Nephron progenitor cell (in vitro differentiated cells): ENCODE results near the gene FGFRL1.

Experiments used
- DNase-seq: peaks from one replicate; pipeline ENCODE4 v3.0.0; 2021
- H3K27ac Mint-ChIP-seq: 2 replicates; pipeline ENCODE4 v1.8.0; 2021; ENCODE audit warnings: mild to moderate bottlenecking, moderate library complexity, mixed read lengths
- H3K27me3 Mint-ChIP-seq: 2 replicates; pipeline ENCODE4 v1.8.0; 2021; ENCODE audit warnings: mild to moderate bottlenecking, low read depth, mixed read lengths; ENCODE audit not compliant: poor library complexity
- H3K36me3 Mint-ChIP-seq: 2 replicates; pipeline ENCODE4 v1.8.0; 2021; ENCODE audit warnings: low read depth, mixed read lengths
- H3K4me1 Mint-ChIP-seq: 2 replicates; pipeline ENCODE4 v1.8.0; 2021; ENCODE audit warnings: mixed read lengths
- H3K4me3 Mint-ChIP-seq: 2 replicates; pipeline ENCODE4 v1.8.0; 2021; ENCODE audit warnings: mild to moderate bottlenecking, moderate library complexity, mixed read lengths
- H3K9me3 Mint-ChIP-seq: 2 replicates; pipeline ENCODE4 v1.8.0; 2021; ENCODE audit warnings: mild to moderate bottlenecking, moderate library complexity, mixed read lengths
- TF ChIP-seq, protein P1 (sequence below): fragments of 200-600 bp; sonication (generic); IDR thresholded peaks from 2 replicates; pipeline ENCODE4 v1.5.0; 2021; ENCODE audit warnings: antibody characterized with exemption

The FGFRL1 gene

DNA sequence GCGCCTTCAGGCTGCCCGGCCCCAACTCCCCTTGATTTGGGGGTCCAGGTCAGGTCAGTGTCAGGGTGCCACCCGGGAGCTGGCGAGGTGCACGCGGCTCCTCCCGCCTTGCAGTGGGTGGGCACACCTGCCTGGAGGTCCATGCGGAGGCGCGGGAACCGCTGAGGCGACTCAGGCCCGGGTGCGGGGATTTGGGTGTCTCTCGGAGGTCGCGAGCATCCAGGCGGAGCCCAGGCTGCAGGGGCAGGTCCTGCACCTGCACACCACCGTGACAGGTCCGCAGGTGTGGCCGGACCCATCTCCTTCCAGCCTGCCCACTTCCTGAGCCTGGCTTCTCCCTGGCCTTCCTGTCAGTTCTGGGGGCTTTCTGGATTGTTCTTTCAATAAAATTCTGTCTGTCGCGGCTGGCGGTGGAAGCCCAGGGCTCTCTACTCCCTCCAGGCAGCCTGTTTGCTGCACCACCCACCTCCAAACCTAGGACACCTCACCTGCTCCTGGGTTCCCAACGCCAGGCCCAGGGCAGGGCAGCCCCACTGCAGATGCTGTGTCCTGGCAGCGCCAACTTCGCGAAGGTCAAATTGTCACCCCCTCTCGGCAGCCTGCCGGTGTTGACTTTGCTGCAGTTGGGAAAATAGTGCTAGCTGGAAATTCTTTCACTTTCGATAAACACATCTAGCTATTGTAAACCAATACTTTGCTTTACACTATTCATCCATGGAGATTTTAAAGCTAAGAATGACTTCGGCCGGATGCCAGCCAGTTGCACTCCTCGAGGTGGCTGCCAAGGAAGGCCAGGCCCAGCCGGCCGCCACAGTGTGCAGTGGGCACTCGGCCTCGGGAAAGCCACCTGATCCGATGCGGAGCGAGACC, 35.9 kb downstream of the FGFRL1 start:
- Mint-ChIP-seq H3K27me3 (peaks cover 76% of the 10 kb centered on the region), H3K27ac (no peak overlapping the region), H3K9me3 (peaks cover 11% of the 10 kb centered on the region), H3K4me3 (no peak overlapping the region), H3K36me3 (no peaks in the 10 kb centered on the region), H3K4me1 (peaks cover 39% of the 10 kb centered on the region)
- TF ChIP-seq, protein P1, sequence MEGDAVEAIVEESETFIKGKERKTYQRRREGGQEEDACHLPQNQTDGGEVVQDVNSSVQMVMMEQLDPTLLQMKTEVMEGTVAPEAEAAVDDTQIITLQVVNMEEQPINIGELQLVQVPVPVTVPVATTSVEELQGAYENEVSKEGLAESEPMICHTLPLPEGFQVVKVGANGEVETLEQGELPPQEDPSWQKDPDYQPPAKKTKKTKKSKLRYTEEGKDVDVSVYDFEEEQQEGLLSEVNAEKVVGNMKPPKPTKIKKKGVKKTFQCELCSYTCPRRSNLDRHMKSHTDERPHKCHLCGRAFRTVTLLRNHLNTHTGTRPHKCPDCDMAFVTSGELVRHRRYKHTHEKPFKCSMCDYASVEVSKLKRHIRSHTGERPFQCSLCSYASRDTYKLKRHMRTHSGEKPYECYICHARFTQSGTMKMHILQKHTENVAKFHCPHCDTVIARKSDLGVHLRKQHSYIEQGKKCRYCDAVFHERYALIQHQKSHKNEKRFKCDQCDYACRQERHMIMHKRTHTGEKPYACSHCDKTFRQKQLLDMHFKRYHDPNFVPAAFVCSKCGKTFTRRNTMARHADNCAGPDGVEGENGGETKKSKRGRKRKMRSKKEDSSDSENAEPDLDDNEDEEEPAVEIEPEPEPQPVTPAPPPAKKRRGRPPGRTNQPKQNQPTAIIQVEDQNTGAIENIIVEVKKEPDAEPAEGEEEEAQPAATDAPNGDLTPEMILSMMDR: no peak
- DNase-seq: no peak

DNA sequence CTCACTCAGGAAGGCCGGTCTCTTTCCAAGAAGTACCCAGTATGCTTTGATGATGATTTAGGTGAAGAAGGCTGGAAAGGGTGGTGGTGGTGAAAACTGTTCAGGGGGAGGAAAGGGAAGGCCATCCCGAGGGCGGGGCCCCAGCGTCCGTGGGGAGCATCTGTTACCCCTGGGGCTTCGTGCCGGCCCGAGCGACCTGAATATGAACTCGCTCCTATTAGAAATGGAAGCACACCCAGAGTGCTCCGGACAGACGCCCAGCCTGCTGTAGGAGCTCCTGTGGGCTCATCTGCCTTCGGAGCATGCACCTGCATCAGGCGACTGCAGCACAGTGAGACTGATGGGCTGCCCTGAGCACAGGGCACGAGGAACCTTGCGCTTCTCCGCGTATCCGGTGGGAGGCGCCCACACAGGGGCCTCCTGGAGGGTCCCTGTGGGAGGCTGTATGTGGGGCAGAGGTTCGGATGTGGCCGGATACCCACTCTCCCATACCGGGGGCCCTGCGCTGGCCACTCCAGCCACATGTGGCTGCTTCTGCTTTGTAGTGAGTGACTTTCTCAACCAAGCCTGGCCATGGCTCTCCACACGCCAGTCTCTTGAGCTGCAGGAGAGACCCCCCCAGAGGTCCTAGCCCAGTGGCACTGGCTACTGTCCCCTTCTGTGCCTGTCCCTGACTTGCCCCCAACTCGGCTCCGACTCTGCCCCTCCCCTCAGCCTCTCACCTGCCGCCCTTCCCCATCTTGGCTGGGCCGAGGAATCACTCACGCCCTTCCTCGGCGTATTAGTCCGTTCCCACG, 36.7 kb downstream of the FGFRL1 start:
- peaks cover 11% of the 10 kb centered on the region for H3K9me3 Mint-ChIP-seq
- H3K4me3 Mint-ChIP-seq: no peak overlapping the region
- no peaks in the 10 kb centered on the region for H3K36me3 Mint-ChIP-seq
- peaks cover 34% of the 10 kb centered on the region for H3K4me1 Mint-ChIP-seq
- DNase-seq: no peak
- TF ChIP-seq, protein P1: no peak
- no peak overlapping the region for H3K27ac Mint-ChIP-seq
- peaks cover 84% of the 10 kb centered on the region for H3K27me3 Mint-ChIP-seq

DNA sequence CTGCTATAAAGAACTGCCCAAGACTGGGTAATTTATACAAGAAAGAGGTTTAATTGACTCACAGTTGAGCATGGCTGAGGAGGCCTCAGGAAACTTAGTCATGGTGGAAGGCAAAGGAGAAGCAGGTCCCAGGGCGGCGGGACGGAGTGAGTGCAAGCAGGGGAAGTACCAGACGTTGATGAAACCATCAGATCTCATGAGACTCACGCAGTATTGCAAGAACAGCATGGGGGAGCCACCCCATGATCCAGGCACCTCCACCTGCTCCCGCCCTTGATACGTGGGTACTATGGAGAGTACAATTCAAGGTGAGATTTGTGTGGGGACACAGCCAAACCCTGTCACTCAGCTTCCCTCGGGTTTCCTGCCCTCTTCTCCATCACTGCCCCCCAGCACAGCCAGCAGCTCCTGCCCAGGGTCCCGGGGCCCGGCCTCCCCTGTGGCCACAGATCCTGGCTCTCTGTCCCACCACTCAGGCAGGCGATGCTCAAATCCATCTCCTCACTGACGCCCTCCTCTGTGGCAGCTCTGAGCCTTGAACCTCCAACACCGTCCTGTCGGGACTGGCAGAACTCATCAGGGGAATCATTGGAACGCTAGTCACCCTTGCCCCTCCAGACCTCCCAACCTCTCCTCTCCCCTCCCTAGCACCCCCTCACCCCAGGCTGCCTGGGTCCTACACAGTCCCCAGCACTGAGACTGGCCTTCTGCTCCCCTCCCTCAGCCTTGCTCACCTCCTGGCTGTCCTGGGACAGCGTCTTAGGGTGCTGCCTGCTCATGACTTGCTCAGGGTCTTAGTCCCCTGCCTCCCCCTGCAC, 37.6 kb downstream of the FGFRL1 start:
- Mint-ChIP-seq H3K4me1 (peaks cover 26% of the 10 kb centered on the region), H3K36me3 (no peaks in the 10 kb centered on the region), H3K9me3 (peaks cover 11% of the 10 kb centered on the region), H3K4me3 (no peak overlapping the region), H3K27ac (no peak overlapping the region), H3K27me3 (peaks cover 92% of the 10 kb centered on the region)
- no peak for DNase-seq
- TF ChIP-seq, protein P1: no peak

DNA sequence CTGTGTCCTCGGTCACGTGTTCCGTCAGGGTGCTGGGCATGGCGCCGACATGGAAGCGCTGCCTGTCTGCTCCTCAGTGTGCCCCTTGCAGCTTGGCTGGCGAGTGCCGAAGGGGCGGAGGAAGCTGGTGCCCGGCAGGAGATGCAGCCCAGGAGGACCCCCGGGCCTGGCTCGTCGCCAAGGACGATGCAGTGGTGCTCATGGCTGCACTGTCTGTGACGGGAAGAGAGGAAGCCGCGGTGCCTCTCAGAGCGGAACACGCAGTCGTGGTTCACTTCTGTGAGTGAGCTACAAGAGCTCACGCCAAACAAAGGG, 38.1 kb downstream of the FGFRL1 start:
- peaks cover 11% of the 10 kb centered on the region for H3K9me3 Mint-ChIP-seq
- no peak overlapping the region for H3K4me3 Mint-ChIP-seq
- peaks cover 21% of the 10 kb centered on the region for H3K4me1 Mint-ChIP-seq
- no peak overlapping the region for H3K27ac Mint-ChIP-seq
- no peak for DNase-seq
- TF ChIP-seq, protein P1: no peak
- no peaks in the 10 kb centered on the region for H3K36me3 Mint-ChIP-seq
- H3K27me3 Mint-ChIP-seq: peaks cover 91% of the 10 kb centered on the region

DNA sequence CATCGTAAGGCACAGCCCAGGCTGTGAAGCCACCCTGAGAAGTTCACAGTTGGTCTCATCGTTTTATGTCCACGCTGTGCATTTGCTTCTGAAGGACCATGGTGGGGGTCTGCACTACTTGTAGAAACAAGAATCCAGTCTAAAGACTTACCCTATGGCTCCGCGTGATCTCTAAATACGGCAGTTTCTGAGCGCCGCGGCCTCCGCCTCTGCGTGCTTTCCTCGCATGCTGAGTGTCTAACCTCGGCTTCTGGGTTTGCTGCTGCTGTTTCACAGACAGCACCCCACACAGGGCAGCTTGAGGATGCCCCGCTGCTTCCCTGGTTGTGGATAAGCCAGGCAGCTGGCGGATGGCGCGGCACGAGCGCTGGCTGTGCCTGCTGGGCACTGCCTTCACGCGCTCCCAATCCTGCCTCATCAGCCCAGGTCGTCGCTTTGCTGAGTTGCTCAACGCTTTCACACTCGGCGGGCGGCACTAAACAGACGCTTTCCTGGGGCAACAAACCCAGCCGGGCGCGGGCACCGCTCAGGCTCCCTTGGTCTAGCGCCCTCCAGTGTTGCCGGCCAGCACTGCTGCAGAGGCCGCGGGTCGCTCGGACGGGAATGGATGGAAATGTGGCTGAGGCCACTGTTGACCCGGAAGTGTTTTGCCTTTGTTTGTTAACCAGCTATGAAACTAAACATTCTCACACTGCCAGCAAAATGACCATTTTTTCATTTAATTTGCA, 39.2 kb downstream of the FGFRL1 start:
- Mint-ChIP-seq H3K27ac (no peak overlapping the region), H3K36me3 (no peaks in the 10 kb centered on the region), H3K9me3 (peaks cover 11% of the 10 kb centered on the region), H3K27me3 (peaks cover 91% of the 10 kb centered on the region), H3K4me1 (peaks cover 11% of the 10 kb centered on the region), H3K4me3 (no peak overlapping the region)
- TF ChIP-seq, protein P1: peak; percentile 43
- DNase-seq: peak; percentile 55
